GM10248 (cell line): ENCODE results near the gene LNX2.

Source experiments
- CTCF ChIA-PET: fragments of 300-600 bp; sonication (Branson Sonifier 250); formaldehyde crosslinking; extraction: SDS; loops from one replicate; lab custom pipeline; 2021; ENCODE audit warnings: antibody characterized with exemption; lab: Yijun Ruan, JAX
- POLR2A ChIA-PET: fragments of 350-650 bp; sonication (Branson Sonifier 250); formaldehyde crosslinking; extraction: SDS; loops from one replicate; lab custom pipeline; 2020; ENCODE audit warnings: antibody characterized with exemption; lab: Yijun Ruan, JAX
- DNase-seq: peaks from one replicate; pipeline ENCODE4 v3.0.0; 2012; ENCODE audit errors: extremely low spot score
- CTCF ChIP-seq: IDR thresholded peaks from 2 replicates; pipeline ENCODE4 v1.5.1; 2012; ENCODE audit warnings: mild to moderate bottlenecking, low read depth; ENCODE audit errors: extremely low read depth, missing control alignments, control extremely low read depth

LNX2 gene

GRCh38 chr13:27628081-27628480, 7.8 kb upstream of the LNX2 start:
- no peak for TF ChIP-seq CTCF
- CTCF ChIA-PET: interaction anchor here (1.2 to 1.3 kb wide), 2 partner anchors 9 to 11 kb away, joined by 3 to 4 read pairs; no protein-coding TSS in a partner anchor
- POLR2A ChIA-PET: no interaction called here
- no peak for DNase-seq

GRCh38 chr13:27627380-27627779, 7.1 kb upstream of the LNX2 start:
- TF ChIP-seq CTCF: no peak
- ChIA-PET CTCF (interaction anchor here (1.3 kb wide), 1 partner anchor 11 kb away, joined by 4 read pairs; no protein-coding TSS in a partner anchor), POLR2A (interaction anchor here (0.6 kb wide), 1 partner anchor 20 kb away, joined by 4 read pairs; no protein-coding TSS in a partner anchor)
- DNase-seq: no peak

GRCh38 chr13:27625839-27626238, 5.5 kb upstream of the LNX2 start:
- CTCF ChIA-PET: interaction anchor here (1.2 kb wide), 1 partner anchor 13 kb away, joined by 3 read pairs; no protein-coding TSS in a partner anchor

GRCh38 chr13:27624071-27624470, 3.7 kb upstream of the LNX2 start:
- DNase-seq: no peak
- ChIA-PET CTCF (no interaction called here), POLR2A (no interaction called here)
- no peak for TF ChIP-seq CTCF

More at GRCh38 chr13:27625839-27626238, 5.5 kb upstream of the LNX2 start:
- POLR2A ChIA-PET: interaction anchor here (0.6 kb wide), 1 partner anchor 201 kb away, joined by 3 read pairs; the partner anchor contains the start of gene GTF3A
- TF ChIP-seq CTCF: no peak
- no peak for DNase-seq

GRCh38 chr13:27622881-27623280, 2.6 kb upstream of the LNX2 start:
- ChIA-PET CTCF (interaction anchor here (0.7 to 0.9 kb wide), 2 partner anchors 12 to 17 kb away, joined by 3 to 4 read pairs; no protein-coding TSS in a partner anchor), POLR2A (interaction anchor here (0.7 kb wide), 1 partner anchor 508 kb away, joined by 3 read pairs; no protein-coding TSS in a partner anchor)
- TF ChIP-seq CTCF: no peak
- DNase-seq: no peak

- ChIA-PET POLR2A (no interaction called here), CTCF (interaction anchor here (0.8 to 0.9 kb wide), 2 partner anchors 17 to 20 kb away, joined by 4 read pairs; no protein-coding TSS in a partner anchor)
- no peak for DNase-seq
- TF ChIP-seq CTCF: no peak
Measured at GRCh38 chr13:27622102-27622820, 1.9 kb upstream of the LNX2 start.
